ENCODE data around the gene PRR7. TPM values are rescaled to one million over a fixed set of nuclear protein-coding genes. Genes with fewer than 3 reads are reported as not detected.

PRR7 gene
- polyA plus RNA-seq, 3 donors, result 1.8 to 17.4 (median 2.1) TPM

DNA sequence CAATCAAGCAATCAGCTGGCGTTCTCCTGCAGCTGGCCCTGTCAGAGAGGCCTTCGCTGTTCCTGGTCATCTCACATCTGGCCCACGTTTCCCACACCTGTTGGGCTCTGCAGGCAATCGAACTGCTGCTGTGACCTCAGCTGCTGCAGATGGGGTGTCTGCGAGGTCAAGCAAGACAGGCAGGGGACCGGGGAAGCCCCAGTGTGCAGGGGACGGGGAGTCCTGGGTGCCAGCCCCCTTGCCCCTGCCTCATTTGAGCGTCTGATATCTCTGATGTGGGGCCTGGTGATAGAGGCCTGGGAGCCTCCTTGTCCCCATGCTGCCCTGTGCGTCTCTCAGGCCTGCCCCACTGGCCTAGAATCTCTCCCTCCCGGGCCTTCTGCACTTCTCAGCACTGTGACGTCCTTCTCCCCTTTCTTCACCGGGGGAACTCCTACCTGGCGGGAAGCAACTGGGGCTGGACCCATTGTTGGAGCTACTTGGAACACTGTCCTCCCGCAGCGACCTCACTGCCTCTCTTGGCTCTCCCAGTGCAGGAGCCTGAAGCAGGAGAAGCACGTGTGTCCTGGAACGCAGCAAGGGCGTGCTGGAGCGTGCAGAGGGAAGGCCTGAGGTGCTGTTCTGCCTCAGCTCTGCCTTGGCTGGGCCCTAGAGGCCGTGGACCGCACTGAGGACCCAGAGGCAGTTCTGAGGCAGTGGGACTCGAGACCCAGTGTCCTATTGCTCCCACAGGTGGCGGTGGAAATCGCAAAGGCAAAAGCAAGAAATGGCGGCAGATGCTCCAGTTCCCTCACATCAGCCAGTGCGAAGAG, 16.3 kb upstream of the PRR7 start:
- peak overlapping the region; percentile 61 for H3K9ac ChIP-seq (ENCODE audit: insufficient read depth, low read length, poor library complexity, severe bottlenecking)
- H3K27ac Mint-ChIP-seq, result peak overlapping the region; percentile 99 to 100 (median 99)
- no peak for TF ChIP-seq CTCF (IDR thresholded peaks at IDR 0.05)

DNA sequence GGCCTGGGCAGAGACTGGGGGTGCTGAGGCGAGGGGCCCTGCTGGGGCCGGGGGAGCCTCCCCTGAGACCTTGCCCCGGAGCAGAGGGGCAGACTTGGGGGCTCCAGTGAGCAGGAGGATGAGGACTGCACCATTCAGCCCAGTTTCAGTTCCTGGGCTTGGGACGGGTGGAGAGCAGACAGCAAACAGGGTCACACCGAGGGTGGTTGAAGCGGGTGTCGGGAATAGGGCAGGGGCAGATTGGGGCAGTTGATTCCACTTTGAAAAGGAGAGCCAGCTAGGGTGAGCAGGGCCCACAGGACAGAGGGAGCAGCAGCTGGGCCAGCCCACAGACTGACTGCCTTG, 15.7 kb upstream of the PRR7 start:
- no peaks in the 10 kb centered on the region for H3K9me3 ChIP-seq (replicated peaks in 1 of 2; ENCODE audit: control insufficient read depth in 1 of 2, insufficient read depth in 1 of 2, low read length in 2 of 2)
- no peak for DNase-seq
- peaks cover 86% of the 10 kb centered on the region for H3K79me2 ChIP-seq (ENCODE audit: insufficient read depth, low read length)
- peaks cover 54 to 61% of the 10 kb centered on the region in 2 donors for H3K36me3 ChIP-seq (replicated peaks in 1 of 2; ENCODE audit: control insufficient read depth in 1 of 2, insufficient read depth in 2 of 2, low read length in 2 of 2)
- no peaks in the 10 kb centered on the region for H3K9me3 Mint-ChIP-seq
- no peak overlapping the region for H2AFZ ChIP-seq (ENCODE audit: insufficient read depth, low read depth, low read length, poor library complexity, severe bottlenecking)
- H3K4me1 ChIP-seq (ENCODE audit: control insufficient read depth in 1 of 2, insufficient read depth in 2 of 2, low read length in 2 of 2), result peaks cover 60 to 68% of the 10 kb centered on the region in 2 donors
- peak overlapping the region; percentile 52 for H3K9ac ChIP-seq (ENCODE audit: insufficient read depth, low read length, poor library complexity, severe bottlenecking)
- H3K27me3 Mint-ChIP-seq (ENCODE audit: low read depth in 3 of 3), result peaks cover 0 to 1% (median 0%) of the 10 kb centered on the region in 3 donors
- H3K4me3 ChIP-seq (replicated peaks in 1 of 3; ENCODE audit: low read depth in 2 of 3, low read length in 3 of 3), result peak overlapping the region in 2 of 3 experiments; percentile 3 to 59
- H3K4me3 Mint-ChIP-seq, result peak overlapping the region; percentile 57 to 70
- 22% methylated on average over 7 of the region's 7 CpGs for WGBS (ENCODE audit: insufficient coverage)
- no peak for TF ChIP-seq CTCF (IDR thresholded peaks at IDR 0.05)
- peak overlapping the region; percentile 69 for H3K4me2 ChIP-seq (replicated peaks; ENCODE audit: extremely low read depth, low read length, poor library complexity, severe bottlenecking)
- H4K20me1 ChIP-seq (ENCODE audit: insufficient read depth, low read length), result peaks cover 68% of the 10 kb centered on the region
- peaks cover 50% of the 10 kb centered on the region for H3K4me1 Mint-ChIP-seq
- H3K36me3 Mint-ChIP-seq, result peaks cover 48 to 78% of the 10 kb centered on the region in 2 donors
- intact Hi-C loops (cut with micrococcal nuclease), result loop anchor here in 1 of 2 donors (2.0 kb wide), 1 partner anchor 14 kb away; no protein-coding TSS in a partner anchor
- H3K27ac ChIP-seq (ENCODE audit: low read depth in 1 of 2, low read length in 2 of 2), result peak overlapping the region; percentile 98 to 100
- peak overlapping the region; percentile 99 to 100 (median 99) for H3K27ac Mint-ChIP-seq
- no peaks in the 10 kb centered on the region for H3K27me3 ChIP-seq (ENCODE audit: control insufficient read depth in 2 of 2, insufficient read depth in 2 of 2, low read length in 2 of 2)

More for the DNA sequence above, 16.3 kb upstream of the PRR7 start:
- intact Hi-C loops (cut with micrococcal nuclease), result loop anchor here in 1 of 2 donors (2.0 kb wide), 1 partner anchor 14 kb away; no protein-coding TSS in a partner anchor
- no peak for DNase-seq
- Histone ChIP-seq H3K4me1 (ENCODE audit: control insufficient read depth in 1 of 2, insufficient read depth in 2 of 2, low read length in 2 of 2) (peaks cover 65 to 74% of the 10 kb centered on the region in 2 donors), H3K27ac (ENCODE audit: low read depth in 1 of 2, low read length in 2 of 2) (peak overlapping the region; percentile 98 to 100), H3K27me3 (ENCODE audit: control insufficient read depth in 2 of 2, insufficient read depth in 2 of 2, low read length in 2 of 2) (no peaks in the 10 kb centered on the region), H3K36me3 (replicated peaks in 1 of 2; ENCODE audit: control insufficient read depth in 1 of 2, insufficient read depth in 2 of 2, low read length in 2 of 2) (peaks cover 48 to 55% of the 10 kb centered on the region in 2 donors), H4K20me1 (ENCODE audit: insufficient read depth, low read length) (peaks cover 62% of the 10 kb centered on the region), H3K4me3 (replicated peaks in 1 of 3; ENCODE audit: low read depth in 2 of 3, low read length in 3 of 3) (peak overlapping the region in 2 of 3 experiments; percentile 4 to 59), H3K9me3 (replicated peaks in 1 of 2; ENCODE audit: control insufficient read depth in 1 of 2, insufficient read depth in 1 of 2, low read length in 2 of 2) (no peaks in the 10 kb centered on the region), H3K4me2 (replicated peaks; ENCODE audit: extremely low read depth, low read length, poor library complexity, severe bottlenecking) (peak overlapping the region; percentile 69), H3K79me2 (ENCODE audit: insufficient read depth, low read length) (peaks cover 80% of the 10 kb centered on the region), H2AFZ (ENCODE audit: insufficient read depth, low read depth, low read length, poor library complexity, severe bottlenecking) (no peak overlapping the region)
- 81% methylated on average over 24 of the region's 26 CpGs for WGBS (ENCODE audit: insufficient coverage)
- Mint-ChIP-seq H3K9me3 (no peaks in the 10 kb centered on the region), H3K36me3 (peaks cover 42 to 72% of the 10 kb centered on the region in 2 donors), H3K4me1 (peaks cover 53% of the 10 kb centered on the region), H3K27me3 (ENCODE audit: low read depth in 3 of 3) (peaks cover 0 to 1% (median 0%) of the 10 kb centered on the region in 3 donors), H3K4me3 (peak overlapping the region; percentile 73 to 95)
